B cell (primary cell): Measurements from ENCODE around the gene COL3A1.

Source experiments
- EZH2 ChIP-seq: IDR thresholded peaks from 2 replicates; pipeline ENCODE4 v1.6.1; 2012; ENCODE audit warnings: borderline replicate concordance, low read depth, mild to moderate bottlenecking, moderate library complexity, low read length; ENCODE audit not compliant: insufficient read depth, poor library complexity, severe bottlenecking
- TF ChIP-seq, protein P1 (sequence below): fragments of 200-600 bp; IDR thresholded peaks from one replicate; pipeline ENCODE4 v1.8.0; 2022; ENCODE audit warnings: antibody characterized with exemption, mild to moderate bottlenecking

DNA sequence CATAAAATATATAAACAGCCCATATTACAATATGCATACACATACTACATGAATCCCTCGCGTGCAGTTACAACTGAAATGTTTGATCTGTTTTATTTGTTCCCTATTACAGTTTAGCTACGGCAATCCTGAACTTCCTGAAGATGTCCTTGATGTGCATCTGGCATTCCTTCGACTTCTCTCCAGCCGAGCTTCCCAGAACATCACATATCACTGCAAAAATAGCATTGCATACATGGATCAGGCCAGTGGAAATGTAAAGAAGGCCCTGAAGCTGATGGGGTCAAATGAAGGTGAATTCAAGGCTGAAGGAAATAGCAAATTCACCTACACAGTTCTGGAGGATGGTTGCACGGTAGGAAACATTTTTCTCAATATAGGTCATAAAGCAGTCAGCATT lies 36.4 kb downstream of the COL3A1 start:
- TF ChIP-seq, protein P1, sequence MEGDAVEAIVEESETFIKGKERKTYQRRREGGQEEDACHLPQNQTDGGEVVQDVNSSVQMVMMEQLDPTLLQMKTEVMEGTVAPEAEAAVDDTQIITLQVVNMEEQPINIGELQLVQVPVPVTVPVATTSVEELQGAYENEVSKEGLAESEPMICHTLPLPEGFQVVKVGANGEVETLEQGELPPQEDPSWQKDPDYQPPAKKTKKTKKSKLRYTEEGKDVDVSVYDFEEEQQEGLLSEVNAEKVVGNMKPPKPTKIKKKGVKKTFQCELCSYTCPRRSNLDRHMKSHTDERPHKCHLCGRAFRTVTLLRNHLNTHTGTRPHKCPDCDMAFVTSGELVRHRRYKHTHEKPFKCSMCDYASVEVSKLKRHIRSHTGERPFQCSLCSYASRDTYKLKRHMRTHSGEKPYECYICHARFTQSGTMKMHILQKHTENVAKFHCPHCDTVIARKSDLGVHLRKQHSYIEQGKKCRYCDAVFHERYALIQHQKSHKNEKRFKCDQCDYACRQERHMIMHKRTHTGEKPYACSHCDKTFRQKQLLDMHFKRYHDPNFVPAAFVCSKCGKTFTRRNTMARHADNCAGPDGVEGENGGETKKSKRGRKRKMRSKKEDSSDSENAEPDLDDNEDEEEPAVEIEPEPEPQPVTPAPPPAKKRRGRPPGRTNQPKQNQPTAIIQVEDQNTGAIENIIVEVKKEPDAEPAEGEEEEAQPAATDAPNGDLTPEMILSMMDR: no peak
- no peak for TF ChIP-seq EZH2
